Measurements from ENCODE around the gene TMEM233. TPM values are rescaled to one million over a fixed set of nuclear protein-coding genes. Genes with fewer than 3 reads are reported as not detected.
A peak's percentile ranks its signal among the peaks of the same experiment; 100 is the strongest.

TMEM233 gene
- not detected for total RNA-seq

- Mint-ChIP-seq H3K27ac (no peak within 1 kb of the TSS), H3K36me3 (ENCODE audit: low read depth) (no peaks in the 10 kb centered on the region), H3K4me1 (peaks cover 9% of the 10 kb centered on the region), H3K27me3 (peaks cover 57% of the 10 kb centered on the region), H3K9me3 (no peaks in the 10 kb centered on the region), H3K4me3 (no peak within 1 kb of the TSS)
- no peak for ATAC-seq (replicated peaks)
Observed at GRCh38 chr12:119593578-119594398, at the start of gene TMEM233. Gene TMEM233, plus strand, starts transcription at chr12:119593774. Its CDS starts 75 bp downstream, at chr12:119593849.

DNA sequence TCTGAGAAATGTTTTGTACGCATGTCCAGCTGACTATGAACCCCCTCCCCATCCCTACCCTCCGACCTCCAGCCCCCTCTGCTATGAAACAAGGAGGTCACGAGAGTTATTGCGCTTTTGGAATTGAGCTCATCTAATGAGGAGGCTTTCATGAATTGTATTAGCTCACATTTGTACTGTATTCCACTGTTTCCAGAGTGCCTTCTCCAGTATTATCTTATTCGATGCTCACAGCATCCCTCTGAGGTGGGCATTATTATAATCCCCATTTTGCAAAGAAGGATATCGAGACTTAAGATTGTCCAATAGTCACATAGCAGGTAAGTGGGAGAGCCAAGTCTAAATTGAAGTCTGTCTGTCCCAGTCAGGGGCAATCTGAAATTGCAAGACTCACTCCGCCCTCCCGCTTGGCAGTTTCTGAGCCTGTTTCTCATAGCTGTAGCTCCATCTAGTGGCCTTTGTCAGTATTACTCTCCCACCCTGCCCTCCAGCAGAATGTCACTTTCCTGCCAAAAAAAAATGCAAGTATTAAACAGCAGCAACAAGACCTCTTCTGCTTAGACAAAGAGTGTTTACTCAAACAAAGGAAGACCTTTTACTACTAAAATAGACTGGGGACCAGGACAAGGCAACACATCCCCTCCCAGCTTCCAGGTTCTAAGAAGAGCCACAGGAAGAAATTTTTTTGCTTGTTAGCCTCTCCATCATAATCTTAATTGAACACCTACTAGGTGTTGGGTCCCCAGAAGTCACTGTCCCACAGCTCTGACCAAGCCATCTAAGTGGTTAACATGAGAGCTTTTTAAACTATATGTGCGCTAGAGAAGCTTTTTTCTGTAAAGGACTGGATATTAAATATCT, 48.6 kb upstream of the TMEM233 start:
- H3K9me3 Mint-ChIP-seq, result no peaks in the 10 kb centered on the region
- no peak overlapping the region for H3K4me3 Mint-ChIP-seq
- peaks cover 52% of the 10 kb centered on the region for H3K27me3 Mint-ChIP-seq
- no peaks in the 10 kb centered on the region for H3K4me1 Mint-ChIP-seq
- no peak for ATAC-seq (replicated peaks)
- H3K36me3 Mint-ChIP-seq (ENCODE audit: low read depth), result no peaks in the 10 kb centered on the region
- H3K27ac Mint-ChIP-seq, result no peak overlapping the region

DNA sequence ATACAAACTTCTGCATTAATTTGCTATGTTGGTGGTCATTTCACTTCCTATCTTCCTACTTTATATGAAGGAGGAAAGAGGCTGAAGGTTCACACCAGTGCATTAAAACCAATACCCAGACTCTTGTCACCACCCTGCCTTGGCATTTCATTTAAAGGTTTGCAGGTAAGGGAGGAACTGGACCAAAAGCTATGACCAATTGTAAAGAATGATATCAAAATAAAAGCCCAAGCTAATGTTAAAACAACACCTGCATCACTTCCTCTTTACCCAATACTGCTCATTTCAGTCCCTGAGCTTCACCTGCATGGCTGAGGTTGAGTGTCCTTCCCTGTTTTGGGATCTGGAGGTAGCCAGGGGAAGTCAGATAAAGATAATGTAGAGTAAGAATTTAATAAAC, 47.2 kb upstream of the TMEM233 start:
- Mint-ChIP-seq H3K9me3 (no peaks in the 10 kb centered on the region), H3K27me3 (peaks cover 48% of the 10 kb centered on the region), H3K27ac (no peak overlapping the region), H3K4me3 (no peak overlapping the region), H3K4me1 (no peaks in the 10 kb centered on the region), H3K36me3 (ENCODE audit: low read depth) (no peaks in the 10 kb centered on the region)
- ATAC-seq (replicated peaks), result no peak

GRCh38 chr12:119547001-119547400, 46.6 kb upstream of the TMEM233 start:
- Mint-ChIP-seq H3K9me3 (no peaks in the 10 kb centered on the region), H3K27me3 (peaks cover 49% of the 10 kb centered on the region), H3K36me3 (ENCODE audit: low read depth) (no peaks in the 10 kb centered on the region), H3K4me1 (no peaks in the 10 kb centered on the region), H3K27ac (no peak overlapping the region), H3K4me3 (no peak overlapping the region)
- ATAC-seq (replicated peaks), result no peak

DNA sequence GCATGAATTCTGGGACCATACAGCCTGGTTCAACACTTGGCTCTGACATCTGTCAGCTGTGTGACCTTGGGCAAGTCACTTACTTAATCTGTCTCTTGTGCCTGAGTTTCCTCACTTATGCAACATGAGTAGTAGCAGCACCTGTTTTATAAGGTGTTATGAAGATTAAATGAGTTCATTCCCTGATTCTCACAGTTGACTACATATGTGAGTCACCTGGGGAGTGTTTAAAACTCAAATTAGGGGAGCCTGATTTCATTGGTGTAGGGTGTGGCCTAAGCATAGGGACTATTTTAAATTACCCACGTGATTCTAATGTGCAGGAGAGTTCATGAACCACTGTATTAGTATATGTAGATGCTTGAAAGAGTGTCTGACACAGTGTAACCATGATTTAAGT, 36.7 kb upstream of the TMEM233 start:
- Mint-ChIP-seq H3K4me1 (no peaks in the 10 kb centered on the region), H3K27ac (no peak overlapping the region), H3K9me3 (no peaks in the 10 kb centered on the region), H3K4me3 (no peak overlapping the region), H3K36me3 (ENCODE audit: low read depth) (no peaks in the 10 kb centered on the region), H3K27me3 (peaks cover 25% of the 10 kb centered on the region)
- ATAC-seq (replicated peaks), result no peak

- no peaks in the 10 kb centered on the region for H3K9me3 Mint-ChIP-seq
- ATAC-seq (replicated peaks), result no peak
- H3K4me1 Mint-ChIP-seq, result no peaks in the 10 kb centered on the region
- H3K27me3 Mint-ChIP-seq, result peaks cover 12% of the 10 kb centered on the region
- no peak overlapping the region for H3K27ac Mint-ChIP-seq
- H3K4me3 Mint-ChIP-seq, result no peak overlapping the region
- no peaks in the 10 kb centered on the region for H3K36me3 Mint-ChIP-seq (ENCODE audit: low read depth)
Observed at GRCh38 chr12:119565404-119565803, 28.2 kb upstream of the TMEM233 start.

DNA sequence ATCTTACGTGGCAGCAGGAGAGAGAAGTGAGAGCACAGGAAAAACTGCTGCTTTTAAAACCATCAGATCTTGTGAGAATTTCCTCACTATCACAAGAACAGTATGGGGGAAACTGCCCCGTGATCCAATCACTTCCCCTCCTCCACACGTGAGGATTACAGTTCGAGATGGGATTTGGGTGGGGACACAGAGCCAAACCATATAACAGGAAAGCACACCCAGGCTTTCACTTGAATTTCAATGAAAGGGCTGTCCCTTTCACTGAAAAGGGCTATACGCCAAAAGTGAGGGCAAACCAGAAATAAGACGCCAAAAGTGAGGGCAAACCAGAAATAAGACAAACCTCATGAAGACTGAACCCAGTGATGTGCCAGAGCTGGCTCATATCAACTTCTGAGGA, 22.8 kb upstream of the TMEM233 start:
- H3K4me3 Mint-ChIP-seq, result no peak overlapping the region
- no peaks in the 10 kb centered on the region for H3K36me3 Mint-ChIP-seq (ENCODE audit: low read depth)
- ATAC-seq (replicated peaks), result no peak
- H3K27me3 Mint-ChIP-seq, result peaks cover 17% of the 10 kb centered on the region
- H3K4me1 Mint-ChIP-seq, result no peaks in the 10 kb centered on the region
- no peak overlapping the region for H3K27ac Mint-ChIP-seq
- H3K9me3 Mint-ChIP-seq, result no peaks in the 10 kb centered on the region

DNA sequence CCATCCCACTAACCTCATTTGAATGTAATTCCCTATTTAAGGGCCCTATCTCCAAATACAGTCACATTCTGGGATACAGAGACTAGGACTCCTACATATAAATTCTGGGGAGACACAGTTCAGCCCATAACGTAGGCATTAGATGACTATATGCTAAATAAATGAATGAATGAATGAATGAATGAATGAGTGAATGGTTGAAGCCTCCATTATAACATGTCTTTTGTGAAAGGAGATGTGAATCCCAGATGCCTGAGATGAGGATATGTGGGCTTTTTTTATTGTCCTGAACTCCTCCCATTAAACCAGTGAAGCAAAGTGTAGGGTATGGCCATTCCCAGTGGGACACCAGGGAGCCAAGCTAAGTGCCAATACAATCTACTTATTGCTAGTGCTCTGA, 20.5 kb upstream of the TMEM233 start:
- Mint-ChIP-seq H3K27me3 (peaks cover 29% of the 10 kb centered on the region), H3K9me3 (no peaks in the 10 kb centered on the region), H3K4me3 (no peak overlapping the region), H3K27ac (no peak overlapping the region), H3K4me1 (no peaks in the 10 kb centered on the region), H3K36me3 (ENCODE audit: low read depth) (no peaks in the 10 kb centered on the region)
- ATAC-seq (replicated peaks), result no peak

GRCh38 chr12:119574255-119574654, 19.3 kb upstream of the TMEM233 start:
- H3K4me3 Mint-ChIP-seq, result no peak overlapping the region
- peaks cover 33% of the 10 kb centered on the region for H3K27me3 Mint-ChIP-seq
- H3K27ac Mint-ChIP-seq, result no peak overlapping the region
- no peaks in the 10 kb centered on the region for H3K9me3 Mint-ChIP-seq
- ATAC-seq (replicated peaks), result no peak
- no peaks in the 10 kb centered on the region for H3K36me3 Mint-ChIP-seq (ENCODE audit: low read depth)
- H3K4me1 Mint-ChIP-seq, result no peaks in the 10 kb centered on the region

- Mint-ChIP-seq H3K9me3 (no peaks in the 10 kb centered on the region), H3K36me3 (ENCODE audit: low read depth) (no peaks in the 10 kb centered on the region), H3K4me3 (no peak overlapping the region)
Observed at GRCh38 chr12:119576118-119576810, 17.3 kb upstream of the TMEM233 start.

DNA sequence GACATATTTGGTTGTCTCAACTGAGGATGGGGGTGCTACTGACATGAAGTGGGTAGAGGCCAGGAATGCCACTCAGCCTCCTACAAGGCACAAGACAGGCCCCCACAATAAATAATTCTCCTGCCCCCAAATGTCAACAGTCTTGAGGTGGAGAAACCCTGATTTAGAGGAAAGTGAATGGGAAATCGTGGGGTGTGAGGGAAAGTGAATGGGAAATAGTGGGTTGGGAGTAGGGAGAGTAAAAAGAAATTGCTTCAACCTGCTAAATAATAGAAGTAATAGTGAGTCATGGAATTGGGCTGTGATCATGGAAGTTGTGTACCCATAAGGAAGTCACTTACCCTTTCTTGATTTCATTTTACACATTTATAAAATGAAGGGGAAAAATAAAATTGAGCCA, 16.7 kb upstream of the TMEM233 start:
- Mint-ChIP-seq H3K27ac (no peak overlapping the region), H3K4me1 (no peaks in the 10 kb centered on the region), H3K9me3 (no peaks in the 10 kb centered on the region)

More at GRCh38 chr12:119576118-119576810, 17.3 kb upstream of the TMEM233 start:
- no peak for ATAC-seq (replicated peaks)
- Mint-ChIP-seq H3K27ac (no peak overlapping the region), H3K27me3 (peaks cover 29% of the 10 kb centered on the region), H3K4me1 (no peaks in the 10 kb centered on the region)

GRCh38 chr12:119578112-119578511, 15.5 kb upstream of the TMEM233 start:
- Mint-ChIP-seq H3K27me3 (peaks cover 33% of the 10 kb centered on the region), H3K9me3 (no peaks in the 10 kb centered on the region), H3K4me3 (no peak overlapping the region), H3K27ac (no peak overlapping the region), H3K36me3 (ENCODE audit: low read depth) (no peaks in the 10 kb centered on the region), H3K4me1 (no peaks in the 10 kb centered on the region)
- ATAC-seq (replicated peaks), result peak; percentile 91

More for the DNA sequence above, 16.7 kb upstream of the TMEM233 start:
- H3K27me3 Mint-ChIP-seq, result peaks cover 29% of the 10 kb centered on the region
- H3K4me3 Mint-ChIP-seq, result no peak overlapping the region
- H3K36me3 Mint-ChIP-seq (ENCODE audit: low read depth), result no peaks in the 10 kb centered on the region
- no peak for ATAC-seq (replicated peaks)

- peaks cover 29% of the 10 kb centered on the region for H3K27me3 Mint-ChIP-seq
- no peaks in the 10 kb centered on the region for H3K4me1 Mint-ChIP-seq
- no peak for ATAC-seq (replicated peaks)
- no peaks in the 10 kb centered on the region for H3K36me3 Mint-ChIP-seq (ENCODE audit: low read depth)
- H3K4me3 Mint-ChIP-seq, result no peak overlapping the region
- H3K9me3 Mint-ChIP-seq, result no peaks in the 10 kb centered on the region
- H3K27ac Mint-ChIP-seq, result no peak overlapping the region
Observed at GRCh38 chr12:119589097-119589496, 4.5 kb upstream of the TMEM233 start.

DNA sequence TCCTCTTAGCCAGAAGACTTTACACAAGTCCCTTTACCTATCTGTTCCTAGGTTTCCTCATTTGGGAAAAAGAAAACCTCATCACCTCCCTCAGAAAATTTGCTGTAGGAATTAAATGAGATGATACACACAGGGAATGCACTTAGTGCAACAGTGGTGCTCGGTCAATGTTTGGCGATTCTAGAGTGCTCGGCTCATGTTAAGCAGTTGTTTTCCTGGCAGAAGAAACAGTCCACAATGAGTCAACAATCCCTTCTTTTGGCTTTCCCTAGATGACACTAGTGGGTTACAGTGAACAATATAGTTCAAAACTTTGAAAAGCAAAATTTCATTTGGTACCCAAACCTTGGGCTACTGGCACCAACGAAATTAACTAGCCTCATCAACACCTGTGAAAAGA, 3.9 kb upstream of the TMEM233 start:
- H3K4me1 Mint-ChIP-seq, result no peaks in the 10 kb centered on the region
- H3K4me3 Mint-ChIP-seq, result no peak overlapping the region
- no peaks in the 10 kb centered on the region for H3K9me3 Mint-ChIP-seq
- H3K36me3 Mint-ChIP-seq (ENCODE audit: low read depth), result no peaks in the 10 kb centered on the region
- H3K27me3 Mint-ChIP-seq, result peaks cover 34% of the 10 kb centered on the region
- ATAC-seq (replicated peaks), result no peak
- no peak overlapping the region for H3K27ac Mint-ChIP-seq
